ENCODE data around the gene FAM114A2.
A peak's percentile ranks its signal among the peaks of the same experiment; 100 is the strongest.

Gene FAM114A2

DNA sequence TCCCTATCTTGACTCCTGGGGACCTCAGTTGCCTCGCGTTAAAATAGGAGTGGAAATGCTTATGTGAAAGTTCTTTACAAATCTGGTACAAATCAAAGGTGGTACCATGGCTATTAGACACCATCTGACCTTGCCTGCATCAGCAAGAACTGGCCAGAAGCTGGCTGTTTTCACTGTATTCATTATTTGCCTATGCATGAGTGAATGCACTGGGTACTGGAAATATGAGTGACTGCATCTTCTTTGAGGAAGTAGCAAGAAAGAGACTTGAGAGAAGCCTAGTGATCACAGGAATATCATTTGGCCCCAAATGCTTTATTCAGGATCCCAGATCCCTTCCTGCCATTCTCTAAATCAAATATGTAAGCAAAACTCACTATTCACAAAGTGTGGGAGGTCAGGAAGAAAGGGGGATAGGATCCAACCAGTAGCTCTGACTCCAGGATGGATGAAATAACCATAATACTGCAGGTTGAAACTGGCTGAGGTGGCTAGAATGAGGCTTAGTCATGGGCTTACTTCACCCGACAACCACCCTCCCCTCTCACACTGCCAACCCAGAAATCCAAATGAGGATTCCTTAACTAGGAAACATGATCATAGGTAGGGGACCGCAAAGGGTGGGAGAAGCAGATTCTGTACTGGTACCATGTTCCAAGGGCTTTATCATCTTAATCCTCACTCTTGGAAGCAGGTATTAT is 56.7 kb downstream of the FAM114A2 start:
- no peak for DNase-seq

DNA sequence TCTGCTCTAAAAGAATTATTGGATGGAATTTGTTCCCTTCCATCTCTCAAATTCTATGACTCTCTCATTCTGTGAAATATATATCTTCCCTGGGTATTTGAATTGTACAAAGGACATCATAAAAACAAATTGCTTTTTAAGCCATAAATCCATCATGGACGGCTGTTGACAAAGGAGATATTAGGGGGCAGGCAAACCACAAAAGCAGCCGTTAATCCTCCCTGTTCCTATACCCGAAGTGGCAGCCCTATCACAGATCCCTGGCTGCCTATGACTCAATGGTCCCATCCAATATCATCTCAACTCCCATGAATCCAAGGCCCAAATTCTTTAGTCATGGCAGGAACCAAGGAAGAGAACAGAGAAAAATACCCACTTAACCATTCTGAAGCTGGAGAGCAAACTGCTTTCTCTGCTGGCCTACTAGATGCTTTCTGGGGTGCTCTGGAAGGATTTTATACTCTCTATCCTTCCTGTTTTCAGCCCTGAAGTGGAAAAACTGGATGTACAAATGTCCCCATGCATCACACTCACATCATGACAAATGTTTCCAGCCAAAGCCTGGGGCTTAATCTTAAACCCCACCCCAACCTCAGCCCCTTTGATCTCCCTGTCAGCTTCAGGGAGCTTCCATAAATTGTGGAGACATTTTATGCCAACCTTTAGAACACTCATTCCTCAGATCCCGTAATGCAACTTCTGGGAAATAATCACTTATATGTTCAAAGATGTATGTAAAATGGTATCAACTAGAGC is 59.5 kb downstream of the FAM114A2 start:
- DNase-seq = no peak

DNA sequence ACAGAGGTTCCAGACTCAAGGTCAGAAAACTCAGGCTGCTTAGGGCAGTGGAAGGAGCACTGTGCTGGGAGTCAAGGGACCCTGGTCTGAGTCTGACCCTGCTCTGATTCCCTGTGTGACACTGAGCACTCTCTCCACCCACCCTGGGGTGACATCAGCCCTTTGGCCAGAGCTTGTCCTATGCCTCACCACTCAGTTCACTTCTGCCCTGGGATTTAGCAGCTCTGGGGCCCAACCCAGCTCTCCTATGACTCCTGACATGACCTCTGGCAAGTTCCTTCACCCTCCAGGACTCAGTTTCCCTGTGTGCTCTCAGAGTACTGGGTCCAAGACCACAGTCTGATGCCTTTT is 63.9 kb downstream of the FAM114A2 start:
- DNase-seq = no peak

DNA sequence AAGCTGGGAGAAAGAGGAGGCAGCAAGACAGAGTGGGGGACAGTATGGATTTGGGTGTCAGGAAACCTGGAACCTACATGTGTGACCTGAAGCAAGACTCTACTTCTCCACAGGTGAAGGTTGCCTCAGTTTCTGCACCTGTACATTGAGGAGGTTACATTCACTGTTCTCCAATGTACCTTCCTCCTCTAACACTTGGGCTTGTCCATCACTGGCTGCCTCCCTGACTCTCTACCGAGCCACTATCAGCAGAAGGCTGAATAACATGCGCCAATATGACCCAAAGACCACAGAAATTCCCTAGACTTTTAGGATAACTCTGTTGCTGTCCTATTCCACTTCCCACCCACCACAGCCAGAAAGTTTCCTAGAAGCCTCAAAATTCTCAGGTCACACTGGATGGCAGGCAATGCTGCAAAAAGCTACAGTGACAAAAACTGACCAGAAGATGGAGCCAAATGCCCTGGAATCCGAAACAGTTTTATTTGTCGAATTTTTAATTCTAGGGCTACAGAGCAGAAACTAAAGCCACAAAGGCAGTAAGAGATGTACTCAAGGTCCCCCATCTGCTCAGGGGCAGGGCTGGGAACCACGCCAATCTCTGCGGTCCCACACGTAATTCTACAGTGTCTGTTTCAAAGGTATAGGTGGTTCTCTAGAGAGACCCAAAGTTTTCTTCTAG is 64.4 kb downstream of the FAM114A2 start:
- peak; percentile 13 to 29 for DNase-seq

DNA sequence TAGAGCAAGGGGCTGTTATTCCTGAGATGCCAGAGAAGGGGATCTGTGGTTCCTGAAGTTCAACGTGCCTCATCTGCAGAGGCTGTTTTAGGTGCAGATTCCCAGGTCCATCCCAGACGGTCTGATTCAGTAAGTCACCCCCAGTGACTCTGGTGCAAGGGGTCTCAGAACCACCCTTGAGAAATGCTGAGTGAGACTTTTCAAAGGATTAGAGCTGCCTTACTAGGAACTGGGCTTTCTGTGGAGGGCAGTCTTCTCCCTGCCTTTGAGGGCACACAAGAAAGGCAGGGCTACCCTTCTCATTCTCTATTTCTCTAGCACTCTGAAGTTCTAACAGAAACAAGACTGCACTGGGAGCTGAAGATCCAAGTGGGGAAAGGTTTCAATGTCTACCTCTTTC is 66.5 kb downstream of the FAM114A2 start:
- no peak for DNase-seq

DNA sequence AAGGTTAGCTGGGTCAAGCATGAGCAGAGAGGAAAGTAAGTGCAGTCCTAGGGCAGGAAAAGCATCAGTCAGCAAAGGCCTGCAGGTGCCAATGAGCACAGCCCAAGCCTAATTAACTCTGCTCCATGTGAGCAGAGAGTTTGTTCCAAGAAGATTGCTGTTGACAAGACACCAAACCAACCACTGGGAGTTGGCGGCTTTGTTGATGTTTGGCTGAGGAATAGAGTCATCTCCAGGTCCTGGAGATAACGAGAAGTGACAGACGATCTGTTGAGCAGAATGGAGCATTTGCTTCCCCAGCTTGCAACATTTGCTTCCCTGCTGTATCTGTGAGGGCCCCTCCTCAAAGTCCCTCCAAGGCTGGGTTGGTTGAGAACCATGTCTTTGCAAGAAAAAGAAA is 68.2 kb downstream of the FAM114A2 start:
- DNase-seq = no peak

DNA sequence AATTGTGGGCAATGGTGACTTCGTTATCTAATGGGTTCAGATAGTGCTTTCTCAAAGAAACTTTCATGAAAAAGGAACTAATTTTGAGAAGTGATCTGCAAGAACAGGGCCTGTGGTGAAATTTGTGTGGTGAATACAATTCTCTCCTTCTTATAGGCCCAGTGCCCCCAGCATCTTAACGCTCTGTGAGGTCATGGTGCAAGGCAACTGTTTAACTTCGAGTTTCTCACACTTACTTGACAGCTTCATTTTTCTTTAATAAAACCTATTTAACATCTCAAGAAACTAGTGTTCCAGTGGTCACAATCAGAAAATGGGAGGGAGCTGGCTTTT is 69.2 kb downstream of the FAM114A2 start:
- DNase-seq = no peak

DNA sequence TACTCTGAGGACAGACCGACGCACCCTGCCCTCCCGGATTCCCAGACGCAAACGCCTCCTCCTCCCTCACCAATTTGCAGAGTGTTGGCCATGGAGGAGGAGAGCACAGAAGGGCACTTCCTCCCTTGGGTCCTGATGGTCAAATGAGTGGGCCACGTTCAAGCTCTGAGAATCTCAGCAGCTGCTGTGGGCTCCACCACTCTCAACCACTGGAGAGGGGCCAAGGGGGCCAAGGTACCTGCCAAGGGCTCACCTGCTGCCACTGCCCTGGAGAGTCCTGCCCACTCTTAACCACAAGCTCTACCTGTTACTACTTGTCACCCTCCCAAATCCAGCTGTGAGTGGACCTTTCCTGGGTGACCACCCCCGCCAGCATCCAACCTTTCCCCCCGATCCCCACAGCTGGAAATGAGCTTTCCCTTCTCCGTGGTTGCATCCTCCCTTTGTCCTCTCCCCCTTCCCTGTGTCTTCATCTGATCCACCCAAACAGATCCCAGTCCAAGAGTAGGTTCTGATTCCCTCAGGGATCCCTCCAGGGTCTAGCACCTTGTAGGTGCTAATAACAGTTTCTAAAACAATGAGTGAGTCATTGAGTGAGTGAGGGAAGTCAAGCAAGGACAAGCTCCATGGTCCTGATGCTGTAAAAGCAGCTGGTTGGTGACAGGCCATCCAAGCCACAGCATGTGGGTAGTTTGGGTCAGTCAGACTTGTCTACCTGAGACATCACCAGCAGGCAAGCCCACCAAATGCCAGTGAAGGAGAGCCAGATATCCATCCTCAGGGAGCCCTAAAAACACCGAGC is 69.7 kb downstream of the FAM114A2 start:
- no peak for DNase-seq

DNA sequence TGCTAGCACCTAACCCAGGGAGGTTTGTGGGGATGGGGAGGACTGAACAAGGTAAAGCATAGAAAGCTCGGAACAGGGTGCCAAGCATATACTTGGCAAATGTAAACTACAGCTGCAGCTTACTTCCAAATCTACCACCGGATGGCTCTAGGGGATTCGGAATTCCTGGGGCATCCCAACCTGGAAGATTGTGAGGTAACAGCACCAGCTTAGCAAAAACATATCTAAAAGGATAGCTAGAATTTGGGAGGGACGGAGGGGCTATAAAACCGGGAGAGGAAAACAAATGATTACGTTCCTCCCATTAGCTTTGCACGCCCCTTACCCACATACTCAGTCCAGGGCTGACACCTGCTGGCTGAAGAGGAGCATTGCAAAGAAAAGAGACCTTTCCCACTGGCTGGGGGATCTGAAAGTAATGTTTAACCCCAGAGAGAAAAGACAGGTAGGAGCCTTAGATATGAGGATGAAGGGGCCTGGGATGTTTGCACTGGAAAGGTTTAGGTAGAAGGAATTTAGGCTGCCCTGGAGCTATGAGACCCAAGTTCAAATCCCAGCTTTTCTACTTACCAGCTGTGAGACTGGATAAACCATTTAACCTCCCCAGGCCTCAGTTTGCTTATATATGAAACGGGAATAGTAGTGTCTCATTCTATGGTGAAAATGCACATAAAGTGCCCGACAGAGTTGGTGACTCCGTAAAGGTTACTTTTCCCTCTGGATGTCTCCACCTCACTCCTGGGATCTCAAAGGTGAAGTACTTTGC is 73.6 kb downstream of the FAM114A2 start:
- peak; percentile 35 to 52 for DNase-seq

DNA sequence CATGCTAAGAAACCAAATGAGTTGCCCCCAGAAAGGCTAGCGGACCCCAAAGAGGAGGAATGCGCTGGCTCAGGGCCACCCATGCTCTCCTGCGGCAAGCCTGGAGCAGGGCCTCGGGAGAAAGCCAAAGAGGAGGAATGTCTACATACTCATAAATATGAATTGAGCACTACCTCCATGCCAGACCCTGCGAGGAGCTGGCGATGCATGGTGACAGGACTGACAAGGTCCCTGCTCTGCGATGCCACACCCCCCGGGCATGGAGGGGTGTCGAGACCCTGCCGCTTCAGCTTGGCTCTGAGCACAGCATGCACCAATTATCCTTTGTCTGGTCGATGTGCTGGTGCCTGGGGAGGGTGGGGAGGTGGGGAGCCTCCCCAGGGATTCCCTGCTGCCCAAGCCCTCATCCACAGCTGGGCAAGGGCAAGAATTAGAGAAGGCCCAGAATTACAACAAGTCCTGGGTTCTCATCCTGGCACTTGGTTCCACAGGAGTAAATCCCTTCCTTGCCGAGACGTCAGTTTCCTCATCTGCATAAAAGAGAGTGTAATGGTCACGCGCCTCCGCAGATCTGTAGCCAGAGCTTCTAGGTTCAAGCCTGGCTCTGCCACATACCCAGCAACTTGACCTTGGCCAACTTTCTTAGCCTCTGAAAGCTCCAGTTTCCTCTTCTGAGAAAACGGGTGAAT is 74.4 kb downstream of the FAM114A2 start:
- DNase-seq = no peak

DNA sequence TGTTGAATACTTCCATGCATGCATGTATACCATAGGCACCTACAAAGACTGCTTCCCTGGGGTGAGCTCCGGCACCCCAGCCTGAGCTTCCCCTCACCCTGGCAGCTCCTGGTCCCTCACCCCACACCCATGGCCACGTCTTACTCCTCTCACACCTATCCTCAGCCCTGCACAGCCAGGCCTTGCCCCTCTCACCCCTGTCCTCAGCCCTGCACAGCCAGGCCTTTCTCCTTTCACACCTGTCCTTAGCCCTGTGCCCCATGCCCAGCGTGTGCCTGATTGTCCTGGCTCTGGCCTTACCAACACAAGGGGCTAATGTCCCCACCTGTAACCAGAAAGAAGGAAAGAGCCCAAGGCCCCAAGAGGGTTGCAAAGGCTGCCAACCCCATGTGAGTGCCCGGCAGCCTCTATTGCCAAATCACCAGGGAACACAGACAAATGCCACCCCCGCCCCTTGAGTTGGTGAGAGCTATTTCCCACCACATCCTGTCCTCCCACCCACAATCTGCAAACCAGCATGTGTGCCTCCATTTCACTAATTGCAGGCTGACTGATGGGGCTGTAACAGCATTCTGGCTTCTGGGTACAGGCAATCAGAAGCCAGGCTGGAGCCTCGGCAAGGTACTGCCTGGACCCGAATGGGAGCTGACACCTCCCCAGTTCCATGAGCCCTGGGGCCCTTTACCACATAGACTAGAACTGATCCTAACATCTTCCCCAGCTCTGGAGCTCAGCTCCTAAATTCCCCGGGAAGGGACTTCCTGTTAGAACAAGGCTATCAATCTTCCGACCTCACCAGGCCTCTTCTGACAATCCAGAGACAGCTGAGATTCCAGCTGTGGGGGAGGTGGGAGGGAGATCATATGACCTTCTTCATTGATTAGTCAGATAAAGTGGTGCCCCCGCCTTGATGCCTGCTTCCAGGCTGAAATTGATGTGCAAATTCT is 78.2 kb downstream of the FAM114A2 start:
- DNase-seq = peak in 1 of 2 donors; percentile 3

DNA sequence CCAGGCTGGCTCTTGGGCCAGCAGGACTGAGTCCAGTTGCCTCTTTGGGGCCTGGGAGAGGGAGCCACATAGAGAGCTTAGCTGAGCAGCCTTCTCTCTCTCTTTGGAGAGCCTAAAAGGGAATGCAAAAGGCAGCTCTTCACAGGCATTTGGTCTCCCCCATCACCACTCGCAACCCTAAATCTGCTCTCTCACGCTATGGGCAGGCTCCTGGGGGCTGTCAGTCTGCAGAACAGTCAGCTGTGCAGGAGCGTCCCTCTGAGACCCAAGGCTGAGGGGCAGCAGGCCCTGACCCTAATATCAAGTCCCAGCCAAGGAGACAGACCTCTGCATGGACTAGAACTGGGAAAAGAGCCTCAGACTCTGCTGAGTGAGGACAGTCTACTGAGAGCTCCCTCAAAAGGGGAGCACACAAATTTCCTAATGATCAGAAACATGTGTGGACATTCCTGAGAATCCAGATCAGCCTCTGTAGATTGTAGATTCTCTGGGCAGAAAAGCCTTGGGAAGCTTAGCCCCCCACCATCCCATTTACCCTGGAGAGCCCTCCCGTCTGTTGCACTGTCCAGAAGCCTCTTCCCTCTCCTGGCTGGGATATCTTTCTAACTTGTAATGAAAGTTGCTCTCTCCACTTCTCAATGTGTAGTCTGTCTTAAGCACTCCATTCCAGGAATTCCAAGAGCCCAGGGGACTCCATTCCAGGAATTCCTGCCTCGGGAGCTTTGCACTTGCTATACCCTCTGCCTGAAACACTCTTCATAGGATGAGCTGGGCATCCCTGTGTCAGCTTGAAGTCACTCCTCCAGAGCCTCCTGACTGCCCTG is 79.4 kb downstream of the FAM114A2 start:
- no peak for DNase-seq

DNA sequence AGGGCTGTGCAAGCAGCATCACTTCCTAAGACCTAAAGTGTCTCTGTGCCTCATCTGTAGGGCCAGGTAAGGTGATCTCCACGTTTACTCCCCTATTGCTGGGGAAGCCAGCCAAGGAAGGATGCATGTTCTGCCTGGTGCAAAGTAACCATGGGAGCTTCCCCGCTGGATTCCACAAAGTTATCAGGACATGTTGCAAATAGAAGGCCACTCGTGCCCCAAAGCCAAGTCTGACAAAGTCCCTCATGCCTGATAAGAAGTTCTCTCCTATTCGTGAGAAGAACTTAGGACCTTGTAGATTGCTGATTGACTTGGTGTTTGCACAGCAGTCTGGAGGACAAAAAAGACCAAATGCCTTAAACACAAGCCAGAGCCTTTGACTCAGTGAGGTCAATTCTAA is 81.5 kb downstream of the FAM114A2 start:
- DNase-seq = no peak

DNA sequence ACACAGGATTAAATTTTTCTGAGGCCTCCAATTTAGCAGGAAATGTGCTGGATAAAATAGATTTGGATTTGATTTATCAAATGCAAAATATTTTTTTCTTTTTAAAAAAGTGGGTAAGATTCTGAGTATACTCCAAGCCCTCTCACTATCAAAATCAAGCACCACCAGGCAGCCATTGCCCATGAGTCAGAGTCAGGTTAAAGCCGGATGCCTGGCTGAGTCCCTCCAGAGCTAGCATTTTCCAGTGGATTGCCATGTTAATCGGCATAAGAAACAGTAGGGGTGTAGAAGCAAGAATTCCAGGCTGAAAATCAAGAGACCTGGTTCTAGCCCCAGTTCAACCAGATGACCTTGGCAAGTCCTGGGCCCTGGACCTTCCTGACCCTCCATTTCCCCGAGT is 85.3 kb downstream of the FAM114A2 start:
- DNase-seq = no peak

DNA sequence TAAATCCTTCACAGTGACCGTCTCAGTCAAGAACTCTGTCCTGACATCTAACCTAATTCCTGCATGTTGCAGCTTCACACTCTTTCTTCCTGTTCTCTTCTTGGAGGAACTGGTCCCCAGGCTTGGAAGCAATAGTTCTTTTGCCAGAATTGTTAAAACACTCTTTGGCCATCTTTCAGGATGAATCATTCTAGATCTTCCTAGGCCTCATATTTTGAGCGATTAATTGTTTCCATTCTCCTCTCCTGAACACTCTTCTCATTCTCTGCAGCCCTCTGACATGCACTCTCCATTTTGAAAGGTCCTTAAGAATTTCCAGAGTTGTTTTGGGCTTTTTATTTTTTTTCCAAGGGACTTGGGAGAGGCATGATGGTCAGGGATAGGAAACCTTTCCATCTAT is 85.8 kb downstream of the FAM114A2 start:
- no peak for DNase-seq

DNA sequence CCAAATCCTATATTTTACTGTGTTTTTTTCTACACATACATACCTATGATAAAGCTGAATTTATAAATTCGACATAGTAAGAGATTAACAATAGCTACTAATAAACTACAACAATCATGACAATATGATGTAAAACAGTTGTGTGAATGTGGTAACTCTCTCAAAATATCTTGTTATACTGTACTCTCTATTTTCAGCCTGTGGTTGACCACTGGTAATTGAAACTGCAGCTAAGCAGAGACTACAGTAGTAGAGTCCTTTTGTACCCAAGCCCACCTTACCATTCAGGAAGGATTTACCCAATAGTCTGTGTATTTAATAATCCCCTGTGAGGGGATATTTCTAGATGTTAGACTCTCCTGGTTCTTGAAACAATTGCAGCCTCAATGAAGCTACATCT is 86.7 kb downstream of the FAM114A2 start:
- DNase-seq = no peak

DNA sequence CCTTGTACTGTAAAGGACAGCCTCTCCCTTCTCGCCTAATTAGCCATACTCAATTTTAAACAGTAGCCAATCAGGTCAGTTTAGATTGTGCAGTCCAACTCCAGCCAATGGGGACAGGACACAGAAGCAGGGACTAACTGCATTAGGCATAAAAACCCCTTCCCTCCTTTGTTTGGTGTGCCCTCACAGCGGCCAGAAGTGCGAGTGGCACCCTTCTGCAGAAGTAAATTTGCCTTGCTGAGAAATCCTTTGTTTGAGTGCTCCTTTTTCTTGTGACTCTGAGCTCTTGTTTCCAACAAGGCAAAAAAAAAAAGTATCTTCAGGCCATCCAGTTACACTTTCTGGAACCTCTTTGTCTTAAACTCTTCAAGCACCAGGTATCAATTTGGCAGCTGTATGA is 97.4 kb downstream of the FAM114A2 start:
- no peak for DNase-seq
